CD4-positive, alpha-beta T cell treated with Interleukin-15 for 4 hours (primary cell): ENCODE data around the gene SMIM32.

ENCODE experiments used
- DNase-seq: peaks from one replicate; pipeline ENCODE4 v3.0.0-alpha.2; 2020; ENCODE audit warnings: low spot score

The SMIM32 gene

GRCh38 chr5:136192526-136193321, at the start of gene SMIM32:
Gene SMIM32, minus strand, starts transcription at chr5:136193162. Its CDS starts 638 bp downstream, at chr5:136192524.
- no peak for DNase-seq

DNA sequence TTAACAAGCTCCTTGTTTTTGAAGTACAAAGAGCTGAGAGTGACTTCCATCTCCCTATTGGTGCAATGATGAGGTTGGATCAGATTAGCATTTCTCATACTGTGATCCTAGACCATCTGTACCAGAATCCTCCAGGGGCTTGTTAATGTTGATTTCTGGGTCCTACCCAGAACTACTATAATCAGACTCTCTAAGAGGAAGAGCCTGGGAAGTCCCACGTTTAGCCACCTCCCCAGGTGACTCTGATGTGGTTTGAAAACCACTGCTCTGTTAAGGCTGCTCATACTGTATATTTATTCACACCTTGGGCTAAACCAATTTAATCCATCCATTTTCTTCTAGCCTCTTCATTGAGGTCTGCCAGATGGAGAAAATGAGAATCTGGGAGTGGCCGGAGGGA, 49.6 kb upstream of the SMIM32 start:
- no peak for DNase-seq

GRCh38 chr5:136242136-136242535, 49.2 kb upstream of the SMIM32 start:
- DNase-seq: no peak

- no peak for DNase-seq
Measured at GRCh38 chr5:136240894-136241293, 47.9 kb upstream of the SMIM32 start.

DNA sequence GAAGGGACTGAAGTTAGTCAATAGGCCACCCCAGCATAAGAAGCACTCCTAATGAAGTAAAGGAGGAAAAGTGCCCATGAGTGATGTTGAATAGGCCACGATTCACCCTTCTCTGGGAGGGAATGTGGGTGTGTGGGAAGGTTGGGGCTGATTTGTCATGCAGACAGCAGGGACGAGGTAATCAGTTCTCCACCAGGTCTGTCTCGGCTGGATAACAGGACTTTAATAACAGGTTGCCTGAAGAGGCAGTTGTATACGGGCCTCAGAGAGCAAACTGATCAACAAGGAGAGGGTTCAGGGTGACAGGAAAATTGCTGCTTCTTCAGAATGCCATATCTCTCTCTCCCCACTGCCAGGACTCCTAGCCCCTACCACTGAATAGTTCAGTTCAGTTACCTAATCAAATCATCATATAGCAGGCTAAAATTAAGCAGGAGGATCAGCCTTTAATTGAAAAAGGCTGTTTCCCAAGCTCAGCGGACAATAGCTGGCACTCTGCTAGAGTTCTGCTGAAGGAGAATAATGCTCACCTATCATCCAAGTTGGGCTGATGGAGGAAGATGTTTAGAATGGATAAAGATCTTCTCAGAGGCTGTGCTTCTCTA, 43.6 kb upstream of the SMIM32 start:
- DNase-seq: no peak

DNA sequence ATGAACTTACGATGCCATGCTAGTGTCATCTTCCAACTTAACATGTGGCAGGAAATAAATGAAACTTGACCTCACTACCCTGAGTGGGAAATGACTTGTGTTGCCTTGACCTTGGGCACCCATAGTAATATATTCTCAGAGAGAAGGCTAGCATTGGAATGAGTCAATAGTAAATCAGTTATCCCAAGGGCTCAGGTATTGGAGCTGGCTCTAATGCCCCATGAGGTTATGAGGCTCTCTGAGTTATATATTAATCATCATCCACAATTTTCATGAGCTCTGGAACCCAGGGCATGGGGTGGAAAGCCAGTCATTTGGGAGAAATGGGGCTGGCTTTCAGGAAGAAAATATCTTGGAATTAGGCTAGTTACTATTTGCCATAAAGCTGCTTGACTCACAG, 42.4 kb upstream of the SMIM32 start:
- no peak for DNase-seq

DNA sequence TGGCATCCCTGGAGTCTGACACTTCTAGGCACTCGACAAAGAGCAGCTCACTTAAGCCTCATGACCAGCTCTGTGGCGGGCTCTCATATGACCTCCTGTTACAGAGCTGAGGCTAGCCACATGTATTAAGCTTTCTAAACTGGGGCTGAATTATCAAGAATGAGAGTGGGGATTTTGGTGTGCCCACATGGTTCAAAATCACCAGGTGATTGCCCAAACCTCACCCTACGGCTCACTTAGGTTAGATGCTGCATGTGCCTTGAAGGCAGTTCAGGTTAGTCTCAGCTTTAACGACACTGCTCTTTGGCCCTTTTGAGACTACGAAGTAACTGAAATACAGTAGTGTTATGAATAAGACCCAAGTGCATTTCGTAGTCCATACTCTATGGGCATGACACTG, 39.4 kb upstream of the SMIM32 start:
- DNase-seq: no peak

- DNase-seq: no peak
Measured at GRCh38 chr5:136230176-136230575, 37.2 kb upstream of the SMIM32 start.

- no peak for DNase-seq
Measured at GRCh38 chr5:136228136-136228757, 35.3 kb upstream of the SMIM32 start.

DNA sequence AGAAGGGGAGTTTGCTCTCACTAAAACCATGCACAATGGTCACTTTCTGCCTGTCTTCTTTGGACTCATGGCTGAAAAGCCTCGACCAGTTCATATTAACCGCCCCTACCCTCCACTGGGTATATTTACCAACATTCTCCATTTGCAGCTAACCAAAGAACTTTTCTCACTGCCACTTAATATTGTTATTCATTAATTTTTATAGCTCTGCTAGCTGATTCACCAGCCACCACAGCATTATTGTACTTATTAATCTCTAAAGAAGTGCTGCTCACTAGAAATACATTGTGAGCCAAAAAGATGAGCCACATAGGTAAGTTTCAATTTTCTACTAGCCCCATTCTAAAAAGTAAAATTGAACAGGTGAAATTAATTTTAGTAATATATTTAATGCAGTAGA, 33.4 kb upstream of the SMIM32 start:
- DNase-seq: no peak

GRCh38 chr5:136225796-136226195, 32.8 kb upstream of the SMIM32 start:
- DNase-seq: no peak

- no peak for DNase-seq
Measured at GRCh38 chr5:136222580-136223235, 29.7 kb upstream of the SMIM32 start.

- no peak for DNase-seq
Measured at GRCh38 chr5:136221340-136221739, 28.4 kb upstream of the SMIM32 start.

DNA sequence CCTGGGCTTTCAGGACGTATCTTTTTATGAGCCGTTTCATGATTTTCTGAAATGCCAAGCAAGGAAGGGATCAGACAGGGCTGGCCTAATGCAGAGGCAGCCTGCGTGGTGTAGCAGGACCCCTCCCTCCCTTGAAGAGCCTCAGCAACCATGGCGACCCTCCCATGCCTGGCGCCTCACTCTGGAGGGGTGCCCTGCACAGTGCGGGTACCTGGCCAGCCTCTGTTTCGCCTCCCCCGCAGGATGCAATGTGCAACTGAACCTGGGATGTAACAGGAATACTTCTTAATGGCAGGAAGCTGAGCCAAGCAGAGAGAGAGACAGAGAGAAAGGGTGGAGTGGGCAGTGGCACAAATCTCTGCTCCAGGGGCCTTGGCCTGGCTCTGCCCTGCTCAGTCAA, 23.3 kb upstream of the SMIM32 start:
- no peak for DNase-seq

GRCh38 chr5:136215812-136216211, 22.9 kb upstream of the SMIM32 start:
- DNase-seq: no peak

- no peak for DNase-seq
Measured at GRCh38 chr5:136213919-136214493, 21.0 kb upstream of the SMIM32 start.

- DNase-seq: peak; percentile 36
Measured at GRCh38 chr5:136212252-136212721, 19.3 kb upstream of the SMIM32 start.

- DNase-seq: no peak
Measured at GRCh38 chr5:136211282-136212040, 18.5 kb upstream of the SMIM32 start.

- DNase-seq: no peak
Measured at GRCh38 chr5:136210259-136210658, 17.3 kb upstream of the SMIM32 start.

DNA sequence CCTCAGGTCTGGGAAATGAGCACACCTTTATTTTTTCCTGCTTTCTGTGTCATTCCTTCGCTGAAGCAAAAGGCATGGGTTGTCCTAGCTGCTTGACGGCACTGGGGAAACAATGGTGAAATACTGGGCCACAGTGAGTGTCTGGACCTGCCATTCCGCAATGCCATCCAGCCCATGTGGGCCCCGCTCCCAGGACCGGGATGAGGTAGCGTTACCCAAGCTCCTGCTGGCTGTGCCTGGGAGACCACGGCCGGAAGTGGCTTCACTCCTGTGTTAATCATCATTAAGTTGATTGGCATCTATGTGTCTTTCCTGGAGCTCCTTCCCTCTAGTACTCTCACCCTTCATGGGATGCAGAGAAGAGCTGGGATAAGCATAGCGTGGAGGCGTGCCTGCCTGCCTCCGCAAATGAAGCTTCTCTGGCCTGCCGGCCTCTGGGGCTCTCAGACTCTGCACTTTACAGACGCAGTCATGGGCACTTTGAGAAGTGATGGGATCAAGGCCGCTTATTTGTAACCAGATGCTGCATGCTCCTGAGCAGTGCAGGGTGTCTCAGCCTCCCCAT, 16.5 kb upstream of the SMIM32 start:
- no peak for DNase-seq

GRCh38 chr5:136208916-136209315, 16.0 kb upstream of the SMIM32 start:
- no peak for DNase-seq
